ENCODE results near the gene CUL3.

- TF ChIP-seq, protein P1, sequence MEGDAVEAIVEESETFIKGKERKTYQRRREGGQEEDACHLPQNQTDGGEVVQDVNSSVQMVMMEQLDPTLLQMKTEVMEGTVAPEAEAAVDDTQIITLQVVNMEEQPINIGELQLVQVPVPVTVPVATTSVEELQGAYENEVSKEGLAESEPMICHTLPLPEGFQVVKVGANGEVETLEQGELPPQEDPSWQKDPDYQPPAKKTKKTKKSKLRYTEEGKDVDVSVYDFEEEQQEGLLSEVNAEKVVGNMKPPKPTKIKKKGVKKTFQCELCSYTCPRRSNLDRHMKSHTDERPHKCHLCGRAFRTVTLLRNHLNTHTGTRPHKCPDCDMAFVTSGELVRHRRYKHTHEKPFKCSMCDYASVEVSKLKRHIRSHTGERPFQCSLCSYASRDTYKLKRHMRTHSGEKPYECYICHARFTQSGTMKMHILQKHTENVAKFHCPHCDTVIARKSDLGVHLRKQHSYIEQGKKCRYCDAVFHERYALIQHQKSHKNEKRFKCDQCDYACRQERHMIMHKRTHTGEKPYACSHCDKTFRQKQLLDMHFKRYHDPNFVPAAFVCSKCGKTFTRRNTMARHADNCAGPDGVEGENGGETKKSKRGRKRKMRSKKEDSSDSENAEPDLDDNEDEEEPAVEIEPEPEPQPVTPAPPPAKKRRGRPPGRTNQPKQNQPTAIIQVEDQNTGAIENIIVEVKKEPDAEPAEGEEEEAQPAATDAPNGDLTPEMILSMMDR (conservative IDR thresholded peaks at IDR 0.05; ENCODE audit: low read length) = no peak
- no peak for TF ChIP-seq EZH2phosphoT487 (IDR thresholded peaks at IDR 0.05; ENCODE audit: borderline replicate concordance, low read depth, low read length)
These were observed 66.2 kb downstream of the CUL3 start for GRCh38 chr2:224518806-224519580.
